WTC11 (cell line): ENCODE measurements around the gene SLC25A19. TPM values are rescaled to one million over a fixed set of nuclear protein-coding genes. Genes with fewer than 3 reads are reported as not detected.

ENCODE experiments used
- ATAC-seq: fragments of 200-7000 bp; cut with Tn5 transposase; 2 replicates; pipeline ENCODE4 v1.10.0; 2021; ENCODE audit warnings: mild to moderate bottlenecking, moderate library complexity
- CTCF ChIA-PET: fragments of 300-600 bp; sonication (Branson Sonifier 250); formaldehyde crosslinking; loops from one replicate; lab custom pipeline; 2021; ENCODE audit warnings: antibody characterized with exemption; lab: Charles Lee
- POLR2A ChIA-PET: fragments of 350-600 bp; sonication (Branson Sonifier 250); formaldehyde crosslinking; loops from one replicate; lab custom pipeline; 2021; ENCODE audit warnings: antibody characterized with exemption; lab: Charles Lee
- DNase-seq: peaks from one replicate; pipeline ENCODE4 v3.0.0; 2021; ENCODE audit warnings: low spot score
- H3K27ac Mint-ChIP-seq: 2 replicates; pipeline ENCODE4 v1.8.0; 2021; ENCODE audit warnings: mixed read lengths
- H3K27me3 Mint-ChIP-seq: 2 replicates; pipeline ENCODE4 v1.8.0; 2021; ENCODE audit warnings: low read depth, mild to moderate bottlenecking, moderate library complexity, mixed read lengths
- H3K36me3 Mint-ChIP-seq: 2 replicates; pipeline ENCODE4 v1.8.0; 2021; ENCODE audit warnings: mixed read lengths
- H3K4me1 Mint-ChIP-seq: 2 replicates; pipeline ENCODE4 v1.8.0; 2022; ENCODE audit warnings: mixed read lengths
- H3K4me3 Mint-ChIP-seq: 2 replicates; pipeline ENCODE4 v1.8.0; 2021; ENCODE audit warnings: mild to moderate bottlenecking, moderate library complexity, mixed read lengths
- H3K9me3 Mint-ChIP-seq: 2 replicates; pipeline ENCODE4 v1.8.0; 2021; ENCODE audit warnings: mixed read lengths
- ARID4B ChIP-seq: sonication (generic); formaldehyde crosslinking; IDR thresholded peaks from 2 replicates; pipeline ENCODE4 v1.8.0; 2023; ENCODE audit warnings: missing genetic modification reagents, mild to moderate bottlenecking, borderline replicate concordance
- CREM ChIP-seq: sonication (generic); formaldehyde crosslinking; IDR thresholded peaks from 2 replicates; pipeline ENCODE4 v1.8.1; 2022; ENCODE audit warnings: mild to moderate bottlenecking, missing genetic modification reagents, moderate library complexity
- E2F4 ChIP-seq: sonication (generic); formaldehyde crosslinking; IDR thresholded peaks from 2 replicates; pipeline ENCODE4 v1.8.1; 2022; ENCODE audit warnings: low read depth, mild to moderate bottlenecking, moderate library complexity, missing genetic modification reagents, borderline replicate concordance
- FOXP1 ChIP-seq: sonication (generic); formaldehyde crosslinking; IDR thresholded peaks from 2 replicates; pipeline ENCODE4 v1.8.0; 2022; ENCODE audit warnings: missing genetic modification reagents, mild to moderate bottlenecking, moderate library complexity, borderline replicate concordance
- GABPB1 ChIP-seq: sonication (generic); formaldehyde crosslinking; IDR thresholded peaks from 2 replicates; pipeline ENCODE4 v1.8.1; 2023; ENCODE audit warnings: mild to moderate bottlenecking, missing genetic modification reagents
- JAZF1 ChIP-seq: fragments of 250-450 bp; sonication (Bioruptor Pico); IDR thresholded peaks from 2 replicates; pipeline ENCODE4 v1.9.0; 2021; ENCODE audit warnings: moderate library complexity, mild to moderate bottlenecking, inconsistent platforms
- OVOL2 ChIP-seq: fragments of 250-450 bp; sonication (Bioruptor Pico); IDR thresholded peaks from 2 replicates; pipeline ENCODE4 v1.9.0; 2021; ENCODE audit warnings: mild to moderate bottlenecking, borderline replicate concordance
- RELA ChIP-seq: sonication (generic); formaldehyde crosslinking; IDR thresholded peaks from 2 replicates; pipeline ENCODE4 v1.8.1; 2022; ENCODE audit warnings: missing genetic modification reagents, mild to moderate bottlenecking, borderline replicate concordance
- ZBTB21 ChIP-seq: sonication (generic); formaldehyde crosslinking; IDR thresholded peaks from 2 replicates; pipeline ENCODE4 v1.8.1; 2023; ENCODE audit warnings: mild to moderate bottlenecking, missing genetic modification reagents, borderline replicate concordance
- ZNF263 ChIP-seq: sonication (generic); formaldehyde crosslinking; IDR thresholded peaks from 2 replicates; pipeline ENCODE4 v1.8.1; 2022; ENCODE audit warnings: low read depth, mild to moderate bottlenecking, moderate library complexity, missing genetic modification reagents
- ZNF532 ChIP-seq: fragments of 250-450 bp; sonication (Bioruptor Pico); IDR thresholded peaks from 2 replicates; pipeline ENCODE4 v1.9.0; 2021; ENCODE audit warnings: mild to moderate bottlenecking, borderline replicate concordance
- total RNA-seq: library from RNA; stranded (reverse); gene quantifications from 3 replicates; pipeline ENCODE4 v1.2.3, GENCODE V29; 2021
- TF ChIP-seq, protein P1 (sequence below): fragments of 200-600 bp; IDR thresholded peaks from 2 replicates; pipeline ENCODE4 v1.8.0; 2022; ENCODE audit warnings: antibody characterized with exemption
- TF ChIP-seq, protein P2 (sequence below): sonication (generic); formaldehyde crosslinking; IDR thresholded peaks from 2 replicates; pipeline ENCODE4 v1.8.0; 2022; ENCODE audit warnings: missing genetic modification reagents
- TF ChIP-seq, protein P3 (sequence below): sonication (generic); formaldehyde crosslinking; conservative IDR thresholded peaks from 2 replicates; pipeline ENCODE4 v1.8.1; 2022; ENCODE audit warnings: mild to moderate bottlenecking, missing genetic modification reagents
- TF ChIP-seq, protein P4 (sequence below): sonication (generic); formaldehyde crosslinking; IDR thresholded peaks from 2 replicates; pipeline ENCODE4 v1.8.1; 2022; ENCODE audit warnings: low read depth, missing genetic modification reagents, borderline replicate concordance

Gene SLC25A19
- total RNA-seq, 1 experiment from 2014 or later, result 27.7 TPM

DNA sequence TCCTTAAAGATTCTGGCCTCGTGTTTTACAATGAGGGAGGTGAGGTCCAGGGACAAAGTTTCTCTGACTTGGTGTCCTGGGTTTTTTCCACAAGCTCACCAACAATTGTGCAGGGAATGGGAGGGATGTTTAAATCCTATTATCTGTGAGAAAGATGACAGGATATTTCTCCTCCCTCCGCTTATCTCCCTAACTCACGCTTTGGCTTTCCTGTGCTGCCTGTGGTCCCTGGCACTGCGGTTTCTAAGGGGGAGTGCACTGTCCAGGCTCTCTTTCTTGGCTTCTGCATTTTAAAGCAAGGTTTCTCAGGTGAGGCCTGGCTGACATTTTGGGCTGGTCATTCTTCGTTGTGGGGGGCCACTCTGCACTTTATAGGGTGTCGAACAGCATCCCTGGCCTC, 44.2 kb downstream of the SLC25A19 start (continued):
- TF ChIP-seq ARID4B, result no peak

DNA sequence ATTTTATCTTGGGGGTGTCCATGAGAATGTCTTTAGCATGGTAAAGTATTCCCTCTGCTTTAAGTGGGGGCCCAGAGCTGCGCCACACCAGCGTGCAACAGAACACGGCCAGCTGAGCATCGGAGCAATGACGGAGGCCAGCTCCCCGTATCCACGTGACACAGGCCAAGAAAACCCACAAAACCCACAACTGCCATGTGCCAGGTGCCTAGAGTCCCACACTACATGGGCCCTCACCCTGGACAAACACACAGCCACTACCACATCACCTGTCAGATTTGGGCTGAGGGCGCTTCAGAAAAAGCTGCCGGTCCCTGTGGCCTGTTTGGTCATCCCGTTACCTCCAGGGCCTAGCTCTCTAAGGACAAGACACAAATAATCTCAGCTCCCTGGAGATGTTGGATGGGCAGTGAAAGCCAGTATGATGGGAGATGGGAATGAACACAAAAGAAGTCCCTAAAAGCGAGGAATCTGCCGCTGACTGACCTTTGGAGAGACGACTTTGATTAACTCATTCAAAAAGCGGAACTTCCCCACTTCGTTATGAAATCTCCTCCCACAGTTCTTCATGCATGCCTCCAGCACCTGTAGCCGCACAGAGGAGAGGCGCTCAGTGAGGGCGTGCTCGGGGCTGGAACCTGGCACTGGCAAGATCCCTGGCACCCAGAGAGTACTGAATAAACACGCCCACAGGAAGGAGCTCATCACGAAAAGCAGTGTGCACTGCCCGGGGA, 44.9 kb downstream of the SLC25A19 start:
- Mint-ChIP-seq H3K27ac (no peak overlapping the region; the same call in 1 of the 2 replicates), H3K9me3 (no peaks in the 10 kb centered on the region), H3K4me1 (0 out of 2 replicates have a peak, but pooled peaks cover 3% of the 10 kb centered on the region), H3K27me3 (no peaks in the 10 kb centered on the region), H3K4me3 (no peak overlapping the region), H3K36me3 (peaks cover 37% of the 10 kb centered on the region)
- ChIA-PET CTCF (interaction anchor here (0.8 kb wide), 1 partner anchor 130 kb away, joined by 3 read pairs; no protein-coding TSS in a partner anchor), POLR2A (no interaction called here)
- no peak for TF ChIP-seq GABPB1
- no peak for TF ChIP-seq ZNF532 (CRISPR knock-in tag)
- TF ChIP-seq, protein P1, sequence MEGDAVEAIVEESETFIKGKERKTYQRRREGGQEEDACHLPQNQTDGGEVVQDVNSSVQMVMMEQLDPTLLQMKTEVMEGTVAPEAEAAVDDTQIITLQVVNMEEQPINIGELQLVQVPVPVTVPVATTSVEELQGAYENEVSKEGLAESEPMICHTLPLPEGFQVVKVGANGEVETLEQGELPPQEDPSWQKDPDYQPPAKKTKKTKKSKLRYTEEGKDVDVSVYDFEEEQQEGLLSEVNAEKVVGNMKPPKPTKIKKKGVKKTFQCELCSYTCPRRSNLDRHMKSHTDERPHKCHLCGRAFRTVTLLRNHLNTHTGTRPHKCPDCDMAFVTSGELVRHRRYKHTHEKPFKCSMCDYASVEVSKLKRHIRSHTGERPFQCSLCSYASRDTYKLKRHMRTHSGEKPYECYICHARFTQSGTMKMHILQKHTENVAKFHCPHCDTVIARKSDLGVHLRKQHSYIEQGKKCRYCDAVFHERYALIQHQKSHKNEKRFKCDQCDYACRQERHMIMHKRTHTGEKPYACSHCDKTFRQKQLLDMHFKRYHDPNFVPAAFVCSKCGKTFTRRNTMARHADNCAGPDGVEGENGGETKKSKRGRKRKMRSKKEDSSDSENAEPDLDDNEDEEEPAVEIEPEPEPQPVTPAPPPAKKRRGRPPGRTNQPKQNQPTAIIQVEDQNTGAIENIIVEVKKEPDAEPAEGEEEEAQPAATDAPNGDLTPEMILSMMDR, result no peak
- TF ChIP-seq JAZF1 (CRISPR knock-in tag), result no peak
- no peak for TF ChIP-seq ZNF263
- TF ChIP-seq ZBTB21, result no peak
- TF ChIP-seq FOXP1 (CRISPR knock-in tag), result no peak
- TF ChIP-seq OVOL2 (CRISPR knock-in tag), result no peak
- TF ChIP-seq RELA (CRISPR knock-in tag), result no peak
- TF ChIP-seq, protein P2, sequence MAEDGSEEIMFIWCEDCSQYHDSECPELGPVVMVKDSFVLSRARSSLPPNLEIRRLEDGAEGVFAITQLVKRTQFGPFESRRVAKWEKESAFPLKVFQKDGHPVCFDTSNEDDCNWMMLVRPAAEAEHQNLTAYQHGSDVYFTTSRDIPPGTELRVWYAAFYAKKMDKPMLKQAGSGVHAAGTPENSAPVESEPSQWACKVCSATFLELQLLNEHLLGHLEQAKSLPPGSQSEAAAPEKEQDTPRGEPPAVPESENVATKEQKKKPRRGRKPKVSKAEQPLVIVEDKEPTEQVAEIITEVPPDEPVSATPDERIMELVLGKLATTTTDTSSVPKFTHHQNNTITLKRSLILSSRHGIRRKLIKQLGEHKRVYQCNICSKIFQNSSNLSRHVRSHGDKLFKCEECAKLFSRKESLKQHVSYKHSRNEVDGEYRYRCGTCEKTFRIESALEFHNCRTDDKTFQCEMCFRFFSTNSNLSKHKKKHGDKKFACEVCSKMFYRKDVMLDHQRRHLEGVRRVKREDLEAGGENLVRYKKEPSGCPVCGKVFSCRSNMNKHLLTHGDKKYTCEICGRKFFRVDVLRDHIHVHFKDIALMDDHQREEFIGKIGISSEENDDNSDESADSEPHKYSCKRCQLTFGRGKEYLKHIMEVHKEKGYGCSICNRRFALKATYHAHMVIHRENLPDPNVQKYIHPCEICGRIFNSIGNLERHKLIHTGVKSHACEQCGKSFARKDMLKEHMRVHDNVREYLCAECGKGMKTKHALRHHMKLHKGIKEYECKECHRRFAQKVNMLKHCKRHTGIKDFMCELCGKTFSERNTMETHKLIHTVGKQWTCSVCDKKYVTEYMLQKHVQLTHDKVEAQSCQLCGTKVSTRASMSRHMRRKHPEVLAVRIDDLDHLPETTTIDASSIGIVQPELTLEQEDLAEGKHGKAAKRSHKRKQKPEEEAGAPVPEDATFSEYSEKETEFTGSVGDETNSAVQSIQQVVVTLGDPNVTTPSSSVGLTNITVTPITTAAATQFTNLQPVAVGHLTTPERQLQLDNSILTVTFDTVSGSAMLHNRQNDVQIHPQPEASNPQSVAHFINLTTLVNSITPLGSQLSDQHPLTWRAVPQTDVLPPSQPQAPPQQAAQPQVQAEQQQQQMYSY, result no peak
- TF ChIP-seq, protein P3, sequence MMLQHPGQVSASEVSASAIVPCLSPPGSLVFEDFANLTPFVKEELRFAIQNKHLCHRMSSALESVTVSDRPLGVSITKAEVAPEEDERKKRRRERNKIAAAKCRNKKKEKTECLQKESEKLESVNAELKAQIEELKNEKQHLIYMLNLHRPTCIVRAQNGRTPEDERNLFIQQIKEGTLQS (CRISPR knock-in tag), result no peak
- TF ChIP-seq, protein P4, sequence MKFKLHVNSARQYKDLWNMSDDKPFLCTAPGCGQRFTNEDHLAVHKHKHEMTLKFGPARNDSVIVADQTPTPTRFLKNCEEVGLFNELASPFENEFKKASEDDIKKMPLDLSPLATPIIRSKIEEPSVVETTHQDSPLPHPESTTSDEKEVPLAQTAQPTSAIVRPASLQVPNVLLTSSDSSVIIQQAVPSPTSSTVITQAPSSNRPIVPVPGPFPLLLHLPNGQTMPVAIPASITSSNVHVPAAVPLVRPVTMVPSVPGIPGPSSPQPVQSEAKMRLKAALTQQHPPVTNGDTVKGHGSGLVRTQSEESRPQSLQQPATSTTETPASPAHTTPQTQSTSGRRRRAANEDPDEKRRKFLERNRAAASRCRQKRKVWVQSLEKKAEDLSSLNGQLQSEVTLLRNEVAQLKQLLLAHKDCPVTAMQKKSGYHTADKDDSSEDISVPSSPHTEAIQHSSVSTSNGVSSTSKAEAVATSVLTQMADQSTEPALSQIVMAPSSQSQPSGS (CRISPR knock-in tag), result no peak
- TF ChIP-seq CREM (CRISPR knock-in tag), result no peak
- no peak for TF ChIP-seq E2F4 (CRISPR knock-in tag)
- ATAC-seq, result no peak
- DNase-seq, result no peak
